Stimulated activated naive CD4-positive, alpha-beta T cell treated with Interleukin-2 at 50 U/mL for 16 hours (primary cell): ENCODE data around the gene LRIT2.

Experiments used
- DNase-seq: peaks from one replicate; lab custom pipeline; 2025; lab: John Stamatoyannopoulos, UW

LRIT2 gene, protein sequence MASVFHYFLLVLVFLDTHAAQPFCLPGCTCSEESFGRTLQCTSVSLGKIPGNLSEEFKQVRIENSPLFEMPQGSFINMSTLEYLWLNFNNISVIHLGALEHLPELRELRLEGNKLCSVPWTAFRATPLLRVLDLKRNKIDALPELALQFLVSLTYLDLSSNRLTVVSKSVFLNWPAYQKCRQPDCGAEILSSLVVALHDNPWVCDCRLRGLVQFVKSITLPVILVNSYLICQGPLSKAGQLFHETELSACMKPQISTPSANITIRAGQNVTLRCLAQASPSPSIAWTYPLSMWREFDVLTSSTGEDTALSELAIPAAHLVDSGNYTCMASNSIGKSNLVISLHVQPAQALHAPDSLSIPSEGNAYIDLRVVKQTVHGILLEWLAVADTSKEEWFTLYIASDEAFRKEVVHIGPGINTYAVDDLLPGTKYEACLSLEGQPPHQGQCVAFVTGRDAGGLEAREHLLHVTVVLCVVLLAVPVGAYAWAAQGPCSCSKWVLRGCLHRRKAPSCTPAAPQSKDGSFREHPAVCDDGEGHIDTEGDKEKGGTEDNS

DNA sequence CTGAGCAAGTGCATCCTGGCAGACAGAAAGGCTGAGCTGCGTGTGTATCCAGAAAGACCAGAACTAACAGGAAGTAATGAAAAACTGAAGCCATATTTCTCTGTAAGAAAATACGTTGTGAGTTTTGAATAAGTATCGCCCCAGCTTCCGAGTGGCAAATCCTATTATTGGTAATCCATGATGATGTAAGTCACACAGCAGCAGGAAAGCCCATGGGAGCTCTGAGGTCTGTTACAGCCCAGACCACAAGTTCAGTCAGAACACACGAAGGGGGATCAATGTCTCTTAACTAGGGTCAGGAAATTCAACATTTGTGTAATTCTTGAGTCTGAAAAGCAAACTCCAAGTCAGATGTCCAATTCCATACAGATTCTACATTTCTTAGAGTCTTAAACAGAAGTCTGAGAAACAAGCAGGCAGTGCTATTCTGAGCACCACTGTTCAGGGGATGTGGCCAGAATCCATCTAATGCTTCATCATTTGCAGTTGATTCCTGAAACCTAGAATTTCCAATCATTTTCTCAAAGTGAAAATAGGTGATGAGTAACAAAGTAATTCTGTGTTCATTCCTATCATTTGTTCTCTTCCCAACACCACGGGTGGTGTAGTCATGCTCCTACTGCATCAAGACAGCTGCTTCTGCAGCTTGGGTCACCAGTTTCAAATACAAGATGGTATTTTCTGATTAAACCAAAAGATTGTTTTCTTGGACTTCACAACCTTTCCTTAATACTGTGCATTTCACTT lies at the start of gene LRIT2:
LRIT2 (minus strand) TSS at position 118 of the 747 bp plus-strand sequence; CDS start at position 94, 24 bp downstream.
- no peak for DNase-seq

DNA sequence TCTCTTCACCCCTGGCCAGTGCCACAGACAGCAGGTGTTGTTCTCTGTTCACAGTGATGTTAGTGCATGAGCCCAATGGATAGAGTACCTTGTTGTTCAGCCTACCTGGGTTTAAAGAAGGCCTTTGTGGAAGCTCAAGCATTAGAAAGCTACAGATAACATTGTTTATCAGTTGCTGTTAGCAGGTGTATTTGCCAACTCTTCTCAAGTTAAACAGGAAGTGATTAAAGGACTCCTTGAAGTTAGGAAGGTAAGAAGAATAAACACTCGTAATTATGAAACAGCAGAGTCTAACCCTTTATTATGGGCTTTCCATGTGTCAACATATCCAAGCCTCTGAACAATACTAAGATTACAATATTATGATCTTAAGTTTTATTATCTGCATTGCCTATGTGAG lies 45.4 kb upstream of the LRIT2 start:
- DNase-seq, result no peak

DNA sequence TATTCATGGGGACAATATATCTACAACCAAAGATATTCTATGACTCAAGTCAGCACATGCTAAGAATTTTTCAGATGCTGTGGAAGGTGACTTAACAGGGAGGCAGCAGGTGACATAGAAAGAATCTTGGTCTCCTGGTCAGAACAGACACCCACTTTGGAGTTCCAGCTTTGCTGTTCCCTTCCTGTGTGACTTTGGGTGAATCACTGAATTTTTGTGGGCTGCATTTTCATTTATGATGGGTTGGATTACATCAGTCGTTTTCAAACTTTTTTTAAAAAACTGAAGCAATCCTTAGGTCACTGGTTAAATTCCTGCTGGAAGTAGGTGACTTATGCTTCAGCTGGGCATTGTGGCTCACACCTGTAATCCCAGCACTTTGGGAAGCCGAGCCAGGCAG lies 44.4 kb upstream of the LRIT2 start:
- no peak for DNase-seq

DNA sequence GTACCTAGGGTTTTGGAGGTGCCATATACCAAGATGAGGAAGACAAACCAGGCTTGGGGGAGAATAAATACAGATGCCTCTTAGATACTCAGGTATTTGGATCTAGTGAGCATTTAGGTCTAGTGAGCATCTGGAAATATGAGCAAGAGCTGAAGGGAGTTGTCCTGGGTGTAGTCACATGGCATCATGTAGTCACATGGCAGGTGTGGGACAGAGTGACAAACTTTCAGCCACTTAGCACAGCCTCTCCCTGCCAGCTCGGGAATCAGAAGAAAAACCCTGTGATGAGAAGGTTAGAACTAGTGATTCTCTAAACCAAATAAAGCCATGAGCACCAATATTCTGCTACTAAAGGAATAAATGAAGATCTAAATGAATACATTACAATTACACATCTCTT lies 43.8 kb upstream of the LRIT2 start:
- DNase-seq, result no peak

DNA sequence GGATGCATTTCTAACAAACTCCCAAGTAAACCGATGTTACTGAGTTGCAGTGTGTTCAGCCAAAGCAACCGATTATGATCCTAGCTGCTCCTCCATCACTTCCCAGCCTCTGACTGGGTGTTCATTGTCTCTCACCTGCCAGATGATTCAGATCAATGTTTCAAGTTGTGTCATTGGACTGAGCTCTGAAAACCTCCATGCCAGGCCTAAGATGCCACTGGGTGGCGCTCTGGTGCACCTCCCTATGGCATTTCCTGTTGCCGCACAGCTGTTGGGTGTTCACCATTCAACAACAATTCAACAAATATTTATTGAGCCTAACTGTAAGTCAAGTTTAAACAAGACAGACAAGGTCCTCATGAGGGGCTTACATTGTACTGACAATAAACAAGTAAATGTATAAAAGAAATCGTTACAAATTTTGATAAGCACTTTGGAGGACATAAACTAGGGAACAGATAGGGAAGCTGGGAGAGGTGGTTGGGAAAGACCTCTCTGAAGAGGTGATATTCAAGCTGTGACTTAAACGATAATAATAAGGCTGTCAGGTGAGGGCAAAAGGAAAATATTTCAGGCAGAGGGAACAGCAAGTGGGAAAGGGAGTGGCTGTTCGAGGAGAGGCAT lies 42.3 kb upstream of the LRIT2 start:
- DNase-seq, result peak; percentile 61

DNA sequence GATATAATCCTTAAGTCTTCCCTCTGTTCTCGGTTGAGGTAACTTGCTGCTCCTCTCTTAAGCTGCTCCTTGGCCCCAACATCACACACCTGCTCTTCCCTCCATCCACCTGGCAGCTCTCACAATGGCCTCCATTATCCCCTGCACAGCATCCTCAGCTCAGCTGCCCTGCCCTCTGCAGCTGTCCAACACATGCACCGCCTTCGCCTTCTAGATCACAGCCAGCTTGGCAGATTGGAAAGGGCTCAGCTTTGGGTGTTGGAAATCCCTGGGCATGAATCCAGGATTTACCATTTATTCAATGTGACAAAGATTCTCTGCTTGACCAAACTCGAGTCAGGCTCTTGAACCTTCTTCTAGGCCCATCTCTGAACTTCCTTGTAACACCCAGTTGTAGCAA lies 40.1 kb upstream of the LRIT2 start:
- no peak for DNase-seq

DNA sequence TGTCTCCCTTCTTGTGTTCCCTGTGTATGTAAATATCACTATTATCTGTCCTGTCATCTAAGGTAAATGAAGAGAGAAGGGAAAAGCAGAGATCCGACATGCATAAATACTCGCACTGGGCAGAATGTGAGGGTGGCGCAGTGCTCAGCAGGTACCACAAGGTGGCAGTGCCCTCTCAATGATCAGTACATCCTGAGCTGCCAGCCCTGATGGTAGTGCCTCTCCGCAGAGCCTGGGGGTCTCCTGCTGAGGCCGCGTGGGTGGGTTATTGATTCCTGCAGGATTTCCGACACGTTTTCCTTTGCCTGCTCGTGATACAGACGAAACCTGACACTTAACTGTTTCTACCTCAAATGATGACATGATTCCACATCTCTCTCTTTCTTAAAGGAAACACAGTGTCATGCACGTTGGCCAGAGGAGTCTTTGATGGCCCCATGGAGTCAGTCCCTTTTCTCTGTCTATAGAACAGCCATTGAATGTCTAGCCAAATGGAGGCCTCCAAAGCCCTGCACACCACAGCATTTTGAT lies 39.3 kb upstream of the LRIT2 start:
- peak; percentile 56 for DNase-seq

DNA sequence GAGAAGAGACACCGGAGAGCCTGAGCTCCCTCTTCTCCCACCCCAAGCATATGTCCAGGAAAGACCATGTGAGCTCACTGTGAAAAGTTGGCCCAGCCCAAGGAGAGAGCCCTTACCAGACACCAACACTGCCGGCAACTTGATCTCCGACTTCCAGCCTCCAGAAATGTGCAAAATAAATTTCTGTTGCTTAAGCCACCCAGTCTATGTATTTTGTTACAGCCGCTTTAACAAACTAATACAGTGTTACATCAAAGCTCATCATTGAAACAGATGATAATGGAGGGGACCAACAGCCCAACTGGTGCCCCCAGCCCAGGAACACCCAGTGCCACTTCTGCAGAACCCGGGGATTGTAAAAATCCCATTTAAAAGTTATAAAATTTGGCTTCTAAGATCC lies 38.4 kb upstream of the LRIT2 start:
- no peak for DNase-seq

DNA sequence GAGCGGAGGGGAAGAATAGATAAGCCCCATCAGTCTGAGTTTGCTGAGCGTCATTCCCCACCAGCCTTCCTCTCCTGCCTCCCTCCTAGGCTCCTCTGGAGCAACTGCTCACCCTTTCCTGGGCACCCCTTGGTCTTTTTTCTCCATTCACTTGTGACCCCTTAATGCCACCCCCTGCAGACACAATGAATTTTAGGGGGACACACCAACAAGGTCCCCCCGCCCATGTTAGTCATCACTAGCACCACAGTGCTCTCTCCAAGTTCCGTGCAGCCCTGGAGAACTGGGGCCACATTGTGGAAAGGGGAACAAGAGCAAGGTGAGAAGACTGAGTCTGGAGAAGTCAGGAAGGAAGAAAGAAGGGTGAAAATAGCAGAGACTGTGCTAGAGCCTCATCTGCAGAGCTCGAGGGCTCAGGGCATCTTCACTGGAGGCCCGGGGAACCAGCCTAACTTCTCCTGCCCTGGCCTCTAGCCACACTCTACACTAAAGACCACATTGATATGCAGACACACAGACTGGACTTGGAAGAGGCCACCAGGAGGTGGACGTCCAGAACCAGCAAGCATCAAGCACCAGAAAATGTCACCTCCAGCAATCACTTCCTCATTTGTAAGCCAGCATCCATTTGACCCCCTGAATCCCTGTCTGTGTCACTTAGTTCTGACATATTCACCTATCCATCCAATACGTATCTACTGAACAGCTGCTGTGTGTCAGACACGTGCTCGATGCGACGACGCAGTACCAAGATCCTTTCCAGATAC lies 37.0 kb upstream of the LRIT2 start:
- DNase-seq, result no peak

DNA sequence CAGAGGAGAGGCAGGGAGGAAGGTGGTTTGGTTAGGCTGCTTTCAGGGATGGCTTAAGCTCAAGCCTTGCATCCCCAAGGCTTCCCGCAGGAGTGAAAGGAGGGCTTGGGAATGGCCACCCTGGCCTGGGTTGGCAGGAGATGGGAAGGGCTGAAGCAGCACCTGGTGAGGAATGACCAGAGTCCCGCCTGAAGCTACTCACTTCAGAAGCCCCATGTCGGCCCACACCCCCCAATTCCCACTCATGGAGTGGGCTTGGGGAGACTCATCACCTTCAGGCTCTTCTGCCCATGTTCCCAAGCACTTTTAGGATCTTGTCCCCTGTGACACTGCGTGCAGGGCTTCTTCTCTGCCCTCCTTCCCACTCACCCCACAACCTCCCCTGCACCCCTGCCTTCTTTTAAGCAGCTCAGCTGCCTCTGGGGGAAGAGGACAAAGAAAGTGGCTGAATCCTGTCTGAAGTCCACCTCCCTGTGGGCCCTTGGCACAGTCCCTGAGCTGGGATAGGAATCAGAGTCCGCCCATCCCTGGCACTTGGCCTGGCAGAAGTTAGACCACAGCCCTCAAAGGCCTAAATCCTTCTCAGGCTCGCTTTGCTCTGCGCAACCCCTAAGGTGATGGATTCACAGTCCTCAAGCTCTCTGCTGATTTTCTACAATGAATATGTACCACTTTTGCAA lies 36.0 kb upstream of the LRIT2 start:
- no peak for DNase-seq

DNA sequence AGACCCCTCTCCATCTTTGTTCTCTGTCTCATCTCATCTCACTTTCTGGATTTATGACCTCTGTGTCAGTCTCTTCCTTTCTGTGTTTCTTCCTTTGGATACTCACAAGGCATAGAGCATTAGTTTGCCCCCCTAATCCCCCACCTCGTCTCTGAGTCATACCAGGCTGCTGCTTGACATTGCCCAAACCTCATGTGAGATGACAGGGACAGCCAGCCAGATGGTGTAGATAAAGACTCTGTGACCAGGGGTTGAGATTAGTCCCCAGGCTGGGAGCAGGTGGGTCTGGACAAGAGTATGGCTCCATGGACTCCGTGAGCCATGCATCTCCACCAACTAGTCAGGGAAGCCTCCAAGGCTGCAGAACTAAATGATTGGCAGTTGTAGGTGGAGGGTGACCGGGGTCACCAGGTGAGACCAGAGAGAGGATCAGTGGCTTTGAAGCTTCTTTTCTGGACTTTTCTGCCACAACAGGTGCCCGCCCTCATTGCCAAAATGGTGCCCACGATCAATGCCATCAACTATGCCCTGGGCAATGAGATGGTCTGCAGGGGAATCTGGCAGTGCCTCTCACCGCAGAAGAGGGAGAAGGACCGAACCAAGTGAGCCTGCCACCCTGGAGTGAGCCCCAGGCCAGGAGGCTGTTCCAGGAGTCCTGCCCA lies 32.8 kb upstream of the LRIT2 start:
- no peak for DNase-seq

DNA sequence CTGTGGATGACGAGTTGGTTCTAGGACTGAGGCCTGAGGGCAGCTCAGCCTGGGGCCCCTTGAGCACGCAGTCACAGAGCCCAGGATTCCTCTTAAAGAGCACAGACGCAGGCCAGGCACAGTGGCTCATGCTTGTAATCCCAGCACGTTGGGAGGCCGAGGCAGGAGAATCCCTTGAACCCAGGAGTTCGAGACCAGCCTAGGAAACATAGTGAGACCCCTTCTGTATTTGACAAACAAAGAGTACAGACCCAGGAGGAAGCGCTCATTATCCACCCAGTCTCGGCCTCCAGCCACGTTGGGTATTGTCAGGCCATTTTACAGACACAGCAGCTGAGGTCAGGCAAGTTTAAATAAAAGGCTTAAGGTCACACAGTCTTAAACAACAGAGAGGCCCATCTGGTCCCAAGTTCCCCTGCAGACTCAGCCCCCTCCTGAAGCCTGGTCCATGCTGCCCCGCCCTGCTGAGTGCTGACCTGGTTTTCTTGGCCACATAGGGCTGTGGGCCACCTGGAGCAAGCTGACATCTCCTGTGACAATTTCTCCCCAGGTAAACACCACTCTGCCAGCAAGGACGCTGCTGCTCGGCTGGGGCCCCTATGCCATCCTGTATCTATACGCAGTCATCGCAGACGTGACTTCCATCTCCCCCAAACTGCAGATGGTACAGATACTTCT lies 32.1 kb upstream of the LRIT2 start:
- no peak for DNase-seq

DNA sequence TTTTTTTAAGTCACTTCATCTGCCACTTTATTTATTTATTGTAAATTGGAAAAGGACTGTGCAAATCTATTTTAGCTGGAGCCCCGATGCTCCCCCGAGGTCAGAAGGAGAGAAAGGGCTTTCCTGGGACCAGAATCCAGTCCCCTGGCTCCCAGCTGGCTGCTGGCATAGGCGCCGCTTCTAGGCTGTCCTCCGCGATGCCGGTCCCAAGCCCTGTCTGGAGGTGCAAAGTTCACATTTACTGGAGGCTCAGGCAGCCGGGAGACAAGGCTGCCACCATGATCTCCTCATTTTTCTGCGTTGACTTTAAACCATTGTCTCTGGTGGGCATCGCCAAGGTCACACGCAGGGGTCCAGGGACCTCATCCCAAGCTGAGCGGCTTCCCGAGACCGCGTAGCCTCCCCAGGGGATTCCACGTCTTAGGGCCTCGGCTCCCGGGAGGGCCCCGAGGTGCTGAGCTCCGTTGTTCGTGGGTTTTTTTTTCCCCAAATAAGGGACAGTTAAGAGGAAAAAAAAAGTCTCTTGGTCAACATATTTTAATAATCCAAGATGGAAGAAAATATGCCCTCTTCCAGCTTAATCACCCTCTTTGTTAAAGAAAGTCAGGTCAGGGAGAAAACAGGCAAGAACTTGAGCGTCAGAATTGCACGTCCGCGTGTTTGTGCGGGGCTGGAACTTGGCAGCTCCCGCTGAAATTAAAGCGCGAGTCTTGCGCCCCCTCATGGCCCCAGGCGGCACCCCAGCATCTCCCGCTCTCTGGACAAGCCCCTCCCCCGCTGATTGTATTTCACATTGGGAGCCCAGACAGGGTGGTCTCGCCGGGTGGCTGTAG lies 31.4 kb upstream of the LRIT2 start:
- DNase-seq, result peak; percentile 9

DNA sequence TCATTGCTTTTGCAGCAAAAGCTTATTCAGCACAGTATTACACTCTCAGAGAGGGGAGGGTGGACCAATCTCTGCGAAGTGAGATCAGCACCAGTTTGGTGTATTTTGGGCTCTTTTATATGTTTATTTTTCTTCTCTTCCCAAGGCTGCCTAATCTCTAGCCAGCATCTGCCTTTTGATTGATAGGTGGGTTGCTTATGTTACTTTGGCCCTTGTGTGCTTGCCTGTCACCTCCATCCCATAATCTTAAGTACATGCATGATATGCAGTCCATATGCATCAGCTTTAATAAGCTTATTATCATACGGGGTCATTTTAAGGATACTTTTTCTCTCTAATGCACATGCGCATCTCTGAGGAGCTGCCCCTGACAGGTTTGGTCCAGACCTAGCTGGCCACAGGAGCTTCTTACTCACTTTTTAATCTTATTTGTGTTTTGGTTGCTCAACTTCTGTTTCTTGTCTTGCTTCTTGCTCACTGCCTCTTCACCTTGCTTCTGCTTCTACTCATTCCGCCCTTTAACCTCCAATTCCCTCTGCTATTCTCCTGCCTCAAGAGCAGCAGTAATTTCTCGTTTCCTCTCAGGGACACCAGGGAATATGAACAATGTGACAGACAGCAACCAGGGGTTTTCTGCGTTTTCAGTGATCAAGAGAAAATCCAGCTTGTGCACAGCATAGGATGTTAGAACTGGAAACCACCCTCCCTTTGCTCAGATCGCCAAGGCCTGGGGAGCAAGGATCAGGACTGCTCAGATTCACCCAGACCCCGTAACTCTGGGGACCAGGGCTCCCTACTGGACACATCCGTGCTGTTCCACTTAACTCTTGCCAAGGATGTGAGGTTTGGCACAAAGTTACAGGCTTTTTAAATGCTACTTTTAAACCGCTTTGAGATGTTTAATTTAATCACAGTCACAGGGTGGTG lies 29.5 kb upstream of the LRIT2 start:
- DNase-seq, result no peak

DNA sequence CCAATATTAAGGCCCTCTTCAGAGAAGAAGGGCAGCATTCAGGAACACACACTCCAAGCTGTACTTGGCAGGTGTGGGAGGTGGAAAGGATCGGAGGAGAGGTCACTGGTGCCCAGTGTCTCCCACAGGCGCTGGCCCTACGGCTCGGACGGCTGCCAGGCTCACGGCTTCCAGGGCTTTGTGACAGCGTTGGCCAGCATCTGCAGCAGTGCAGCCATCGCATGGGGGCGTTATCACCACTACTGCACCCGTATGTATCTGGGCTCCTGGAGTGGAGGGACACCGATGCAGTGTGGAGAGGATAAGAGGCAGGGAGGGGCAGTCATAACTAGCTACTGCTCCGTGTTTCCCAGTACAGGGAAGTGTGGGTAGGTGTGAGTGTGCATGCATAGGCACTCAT lies 23.4 kb upstream of the LRIT2 start:
- DNase-seq, result no peak

DNA sequence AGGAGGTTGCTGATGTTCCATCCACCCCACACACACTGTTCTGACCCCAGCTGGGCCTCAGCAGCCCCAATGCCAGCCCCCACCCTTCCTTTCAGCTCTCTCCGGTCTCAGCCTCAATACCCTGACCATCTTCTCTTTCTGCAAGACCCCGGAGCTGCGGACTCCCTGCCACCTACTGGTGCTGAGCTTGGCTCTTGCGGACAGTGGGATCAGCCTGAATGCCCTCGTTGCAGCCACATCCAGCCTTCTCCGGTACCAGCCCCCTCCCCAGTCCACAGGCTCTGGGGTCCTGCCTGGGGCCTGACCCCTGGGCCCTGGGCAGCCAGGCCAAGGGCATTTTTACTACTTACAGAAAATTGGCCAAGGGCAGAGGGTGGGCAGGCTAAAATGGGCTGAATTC lies 22.2 kb upstream of the LRIT2 start:
- DNase-seq, result no peak

DNA sequence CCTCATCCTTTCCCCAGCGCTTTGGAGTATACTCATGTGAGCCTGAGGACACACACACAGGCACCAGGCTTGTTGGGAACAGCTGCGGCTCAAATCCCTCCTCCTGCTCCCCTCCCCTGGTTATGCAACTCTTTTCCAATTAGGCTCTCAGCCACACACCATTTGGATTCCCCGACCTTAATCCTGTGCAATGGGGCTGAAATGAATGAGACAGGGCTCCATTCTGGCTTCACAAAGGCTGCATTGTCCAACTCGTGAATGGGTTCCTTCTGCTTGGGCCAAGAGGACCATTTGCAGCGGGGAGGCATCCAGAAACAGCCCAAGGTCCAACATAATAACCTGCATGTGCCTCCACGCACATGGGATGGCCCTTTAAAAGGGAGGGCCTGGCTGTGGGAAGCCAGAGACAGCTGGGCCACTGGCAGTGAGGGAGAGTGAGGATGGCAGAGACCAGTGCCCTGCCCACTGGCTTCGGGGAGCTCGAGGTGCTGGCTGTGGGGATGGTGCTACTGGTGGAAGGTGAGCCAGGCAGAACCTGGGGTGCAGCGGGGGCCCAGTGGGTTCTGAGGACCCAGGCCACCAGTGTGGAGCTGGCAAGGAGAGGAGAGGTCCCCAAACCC lies 19.4 kb upstream of the LRIT2 start, which contains the start of gene RGR:
RGR (plus strand) TSS at position 403 of the 620 bp plus-strand sequence; CDS start at position 441, 38 bp downstream.
- no peak for DNase-seq
